ENCODE data around the gene CNTROB. TPM values are rescaled to one million over a fixed set of nuclear protein-coding genes. Genes with fewer than 3 reads are reported as not detected.

Gene CNTROB, protein sequence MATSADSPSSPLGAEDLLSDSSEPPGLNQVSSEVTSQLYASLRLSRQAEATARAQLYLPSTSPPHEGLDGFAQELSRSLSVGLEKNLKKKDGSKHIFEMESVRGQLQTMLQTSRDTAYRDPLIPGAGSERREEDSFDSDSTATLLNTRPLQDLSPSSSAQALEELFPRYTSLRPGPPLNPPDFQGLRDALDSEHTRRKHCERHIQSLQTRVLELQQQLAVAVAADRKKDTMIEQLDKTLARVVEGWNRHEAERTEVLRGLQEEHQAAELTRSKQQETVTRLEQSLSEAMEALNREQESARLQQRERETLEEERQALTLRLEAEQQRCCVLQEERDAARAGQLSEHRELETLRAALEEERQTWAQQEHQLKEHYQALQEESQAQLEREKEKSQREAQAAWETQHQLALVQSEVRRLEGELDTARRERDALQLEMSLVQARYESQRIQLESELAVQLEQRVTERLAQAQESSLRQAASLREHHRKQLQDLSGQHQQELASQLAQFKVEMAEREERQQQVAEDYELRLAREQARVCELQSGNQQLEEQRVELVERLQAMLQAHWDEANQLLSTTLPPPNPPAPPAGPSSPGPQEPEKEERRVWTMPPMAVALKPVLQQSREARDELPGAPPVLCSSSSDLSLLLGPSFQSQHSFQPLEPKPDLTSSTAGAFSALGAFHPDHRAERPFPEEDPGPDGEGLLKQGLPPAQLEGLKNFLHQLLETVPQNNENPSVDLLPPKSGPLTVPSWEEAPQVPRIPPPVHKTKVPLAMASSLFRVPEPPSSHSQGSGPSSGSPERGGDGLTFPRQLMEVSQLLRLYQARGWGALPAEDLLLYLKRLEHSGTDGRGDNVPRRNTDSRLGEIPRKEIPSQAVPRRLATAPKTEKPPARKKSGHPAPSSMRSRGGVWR
- total RNA-seq (1 to 10 TPM; 5.5 to 9.5 (median 7.4) TPM), polyA plus RNA-seq (1 to 10 TPM; 5.9 to 9.6 (median 8.8) TPM)
- long read RNA-seq, donor 1, partial matches to known transcripts: 5 of 11 reads
- long read RNA-seq, donor 1, other reads (novel, unspliced or antisense): 5 of 11 reads
- long read RNA-seq, donor 2, partial matches to known transcripts: 2 of 8 reads
- long read RNA-seq, donor 2, other reads (novel, unspliced or antisense): 4 of 8 reads

DNA sequence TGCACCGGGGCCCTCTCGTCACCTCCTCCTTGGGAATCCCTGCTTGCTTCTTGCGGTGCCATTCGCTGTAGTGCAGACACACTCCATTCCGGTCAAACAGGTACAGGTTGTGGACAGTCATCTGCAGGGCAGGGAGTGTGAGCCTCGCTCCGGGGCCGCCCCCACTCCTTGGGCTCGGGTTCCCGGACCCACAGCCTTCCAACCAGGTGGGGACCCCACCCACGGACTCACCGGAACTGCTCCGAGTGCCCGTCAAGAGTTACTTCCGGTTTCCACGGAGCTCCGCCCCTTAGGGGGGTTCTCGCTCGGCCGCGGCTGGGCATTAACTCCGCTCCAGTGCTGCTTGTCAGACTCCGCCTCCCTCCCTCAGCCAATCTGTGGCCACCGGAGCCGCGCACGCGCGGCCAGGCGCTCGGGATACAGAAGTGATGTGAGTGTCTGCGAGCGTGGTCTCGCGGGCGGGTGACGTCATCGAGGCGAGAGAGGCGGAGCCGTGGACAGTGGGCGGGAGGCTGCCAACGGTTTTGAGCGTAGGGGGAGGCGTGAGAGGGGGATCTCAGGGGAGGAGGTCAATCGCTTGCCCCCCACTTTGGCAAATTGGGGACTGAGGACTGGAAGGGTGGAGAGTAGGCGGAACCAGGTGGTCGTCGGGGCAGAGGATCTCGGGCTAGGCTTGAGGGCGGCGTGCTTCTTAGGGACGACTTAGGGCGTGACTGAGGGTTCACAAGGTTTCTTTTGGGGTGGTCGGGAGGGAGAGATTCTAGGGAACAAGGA is at the start of gene CNTROB, which contains the start of gene TRAPPC1:
CNTROB (plus strand) TSS at position 498 of the 774 bp plus-strand sequence. CDS start 874 bp downstream, outside the sequence.
TRAPPC1 (minus strand) TSS at position 238 of the 774 bp plus-strand sequence; CDS start at position 121, 117 bp downstream.
- DNase-seq (peak; percentile 99 to 100), ATAC-seq (peak; percentile 99 to 100 (median 99))
- Histone ChIP-seq H3K27me3 (ENCODE audit: insufficient read depth in 3 of 3, low read length in 2 of 3) (no peaks in the 10 kb centered on the region), H3K27ac (peak within 1 kb of the TSS; percentile 79), H3K9me3 (no peaks in the 10 kb centered on the region), H3K36me3 (ENCODE audit: insufficient read depth in 1 of 2, low read depth in 1 of 2) (peaks cover 0 to 25% of the 10 kb centered on the region in 2 donors), H3K4me1 (peaks cover 15% of the 10 kb centered on the region), H3K4me3 (peak within 1 kb of the TSS; percentile 72)
- TF ChIP-seq, protein P1, sequence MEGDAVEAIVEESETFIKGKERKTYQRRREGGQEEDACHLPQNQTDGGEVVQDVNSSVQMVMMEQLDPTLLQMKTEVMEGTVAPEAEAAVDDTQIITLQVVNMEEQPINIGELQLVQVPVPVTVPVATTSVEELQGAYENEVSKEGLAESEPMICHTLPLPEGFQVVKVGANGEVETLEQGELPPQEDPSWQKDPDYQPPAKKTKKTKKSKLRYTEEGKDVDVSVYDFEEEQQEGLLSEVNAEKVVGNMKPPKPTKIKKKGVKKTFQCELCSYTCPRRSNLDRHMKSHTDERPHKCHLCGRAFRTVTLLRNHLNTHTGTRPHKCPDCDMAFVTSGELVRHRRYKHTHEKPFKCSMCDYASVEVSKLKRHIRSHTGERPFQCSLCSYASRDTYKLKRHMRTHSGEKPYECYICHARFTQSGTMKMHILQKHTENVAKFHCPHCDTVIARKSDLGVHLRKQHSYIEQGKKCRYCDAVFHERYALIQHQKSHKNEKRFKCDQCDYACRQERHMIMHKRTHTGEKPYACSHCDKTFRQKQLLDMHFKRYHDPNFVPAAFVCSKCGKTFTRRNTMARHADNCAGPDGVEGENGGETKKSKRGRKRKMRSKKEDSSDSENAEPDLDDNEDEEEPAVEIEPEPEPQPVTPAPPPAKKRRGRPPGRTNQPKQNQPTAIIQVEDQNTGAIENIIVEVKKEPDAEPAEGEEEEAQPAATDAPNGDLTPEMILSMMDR (IDR thresholded peaks at IDR 0.05): no peak
- 0% methylated on average over 55 of the region's 55 CpGs for WGBS, 3 donors
- intact Hi-C loops (cut with DNase I): no loop called here

- H3K4me1 ChIP-seq: peaks cover 22% of the 10 kb centered on the region
- 74 to 91% (median 78%) methylated on average over 3 of the region's 3 CpGs for WGBS, 3 donors
- no peak overlapping the region for H3K27ac ChIP-seq
- intact Hi-C loops (cut with DNase I): no loop called here
- DNase-seq (no peak), ATAC-seq (no peak)
- no peaks in the 10 kb centered on the region for H3K36me3 ChIP-seq (ENCODE audit: insufficient read depth in 1 of 2, low read depth in 1 of 2)
- peaks cover 0 to 56% (median 4%) of the 10 kb centered on the region in 3 donors for H3K27me3 ChIP-seq (ENCODE audit: insufficient read depth in 3 of 3, low read length in 2 of 3)
- TF ChIP-seq, protein P1 (IDR thresholded peaks at IDR 0.05): no peak
- H3K9me3 ChIP-seq: no peaks in the 10 kb centered on the region
- no peak overlapping the region for H3K4me3 ChIP-seq
These were observed 49.4 kb upstream of the CNTROB start for GRCh38 chr17:7882629-7883028.

- Histone ChIP-seq H3K4me3 (peak overlapping the region; percentile 81), H3K36me3 (ENCODE audit: insufficient read depth in 1 of 2, low read depth in 1 of 2) (no peaks in the 10 kb centered on the region), H3K27ac (no peak overlapping the region), H3K27me3 (ENCODE audit: insufficient read depth in 3 of 3, low read length in 2 of 3) (peaks cover 0 to 51% (median 4%) of the 10 kb centered on the region in 3 donors), H3K9me3 (no peaks in the 10 kb centered on the region), H3K4me1 (peaks cover 33% of the 10 kb centered on the region)
- intact Hi-C loops (cut with DNase I): no loop called here
- TF ChIP-seq, protein P1 (IDR thresholded peaks at IDR 0.05): no peak
- 21 to 31% (median 21%) methylated on average over 3 of the region's 3 CpGs for WGBS, 3 donors
- no peak for ATAC-seq
- no peak for DNase-seq
These were observed 48.1 kb upstream of the CNTROB start for GRCh38 chr17:7883781-7884386.
